HEK293 (cell line): ENCODE results near the gene ADA.

Experiments used
- CTCF ChIA-PET: fragments of 350-600 bp; formaldehyde crosslinking; extraction: SDS; loops from one replicate; lab custom pipeline; 2021; ENCODE audit warnings: antibody characterized with exemption; lab: Yijun Ruan, JAX
- POLR2A ChIA-PET: fragments of 300-600 bp; formaldehyde crosslinking; extraction: SDS; loops from one replicate; lab custom pipeline; 2020; ENCODE audit warnings: antibody characterized with exemption, inconsistent platforms; lab: Yijun Ruan, JAX
- H3K27ac ChIP-seq: fragments of 200-500 bp; sonication (Bioruptor generic); 2 replicates; pipeline ENCODE4 v1.5.1; 2014; ENCODE audit warnings: low read depth, low read length, control low read depth, inconsistent platforms; ENCODE audit errors: extremely low read depth
- H3K36me3 ChIP-seq, 2 experiments: fragments of 200-500 bp in 1 of 2; sonication (Bioruptor generic) in 1 of 2; 1 replicate in 1 of 2; 2 replicates in 1 of 2; pipeline ENCODE4 v1.5.1; 2014 to 2017; ENCODE audit warnings: inconsistent platforms in 2 of 2, low read length in 2 of 2; ENCODE audit not compliant: control insufficient read depth in 2 of 2, insufficient read depth in 1 of 2
- H3K4me1 ChIP-seq: fragments of 200-500 bp; sonication (Bioruptor generic); 2 replicates; pipeline ENCODE4 v1.5.1; 2014; ENCODE audit warnings: mild to moderate bottlenecking, low read length, inconsistent platforms; ENCODE audit not compliant: control insufficient read depth, insufficient read depth
- H3K4me3 ChIP-seq: 2 replicates; pipeline ENCODE4 v1.5.1; 2011; ENCODE audit warnings: low read depth, mild to moderate bottlenecking, control low read depth, low read length, moderate library complexity
- H3K9me3 ChIP-seq: fragments of 200-500 bp; sonication (Bioruptor generic); 2 replicates; pipeline ENCODE4 v1.5.1; 2014; ENCODE audit warnings: low read depth, low read length, inconsistent platforms; ENCODE audit not compliant: control insufficient read depth, insufficient read depth
- FEZF1 ChIP-seq: fragments of 450-650 bp; formaldehyde crosslinking; IDR thresholded peaks from 2 replicates; pipeline ENCODE4 v1.5.1; 2016; ENCODE audit warnings: missing biosample characterization, missing genetic modification characterization
- GLIS2 ChIP-seq: fragments of 450-650 bp; formaldehyde crosslinking; IDR thresholded peaks from 2 replicates; pipeline ENCODE4 v1.5.1; 2016; ENCODE audit warnings: missing biosample characterization, missing genetic modification characterization
- ZIC2 ChIP-seq: fragments of 450-650 bp; formaldehyde crosslinking; IDR thresholded peaks from 2 replicates; pipeline ENCODE4 v1.5.1; 2016; ENCODE audit warnings: missing biosample characterization, missing genetic modification characterization
- ZNF157 ChIP-seq: fragments of 450-650 bp; formaldehyde crosslinking; IDR thresholded peaks from 2 replicates; pipeline ENCODE4 v1.5.1; 2016; ENCODE audit warnings: missing biosample characterization, missing genetic modification characterization
- ZNF174 ChIP-seq: fragments of 450-650 bp; formaldehyde crosslinking; IDR thresholded peaks from 2 replicates; pipeline ENCODE4 v1.5.0; 2017; ENCODE audit warnings: missing biosample characterization, mild to moderate bottlenecking, missing genetic modification characterization
- ZNF350 ChIP-seq: fragments of 450-650 bp; formaldehyde crosslinking; IDR thresholded peaks from 2 replicates; pipeline ENCODE4 v1.5.0; 2017; ENCODE audit warnings: missing biosample characterization, mild to moderate bottlenecking, missing genetic modification characterization
- ZNF391 ChIP-seq: fragments of 450-650 bp; formaldehyde crosslinking; IDR thresholded peaks from 2 replicates; pipeline ENCODE4 v1.5.1; 2016; ENCODE audit warnings: low read depth, missing biosample characterization, missing genetic modification characterization, borderline replicate concordance
- ZNF48 ChIP-seq: fragments of 450-650 bp; formaldehyde crosslinking; IDR thresholded peaks from 2 replicates; pipeline ENCODE4 v1.5.1; 2016; ENCODE audit warnings: missing biosample characterization, missing genetic modification characterization
- ZNF623 ChIP-seq: fragments of 450-650 bp; formaldehyde crosslinking; IDR thresholded peaks from 2 replicates; pipeline ENCODE4 v1.5.1; 2016; ENCODE audit warnings: missing biosample characterization, missing genetic modification characterization
- ZNF792 ChIP-seq: fragments of 450-650 bp; formaldehyde crosslinking; IDR thresholded peaks from 2 replicates; pipeline ENCODE4 v1.5.1; 2016; ENCODE audit warnings: missing biosample characterization, missing genetic modification characterization
- TF ChIP-seq, protein P1 (sequence below): fragments of 450-650 bp; IDR thresholded peaks from 2 replicates; pipeline ENCODE4 v1.5.1; 2018; ENCODE audit warnings: missing biosample characterization, missing genetic modification characterization
- TF ChIP-seq, protein P2 (sequence below): fragments of 450-650 bp; formaldehyde crosslinking; IDR thresholded peaks from 2 replicates; pipeline ENCODE4 v1.5.1; 2017; ENCODE audit warnings: missing biosample characterization, mild to moderate bottlenecking, missing genetic modification characterization, moderate library complexity
- TF ChIP-seq, protein P3 (sequence below): fragments of 450-650 bp; formaldehyde crosslinking; IDR thresholded peaks from 2 replicates; pipeline ENCODE4 v1.5.1; 2016; ENCODE audit warnings: missing biosample characterization, missing genetic modification characterization
- TF ChIP-seq, protein P4 (sequence below): fragments of 450-650 bp; formaldehyde crosslinking; IDR thresholded peaks from 2 replicates; pipeline ENCODE4 v1.5.1; 2016; ENCODE audit warnings: missing biosample characterization, missing genetic modification characterization

Gene ADA

DNA sequence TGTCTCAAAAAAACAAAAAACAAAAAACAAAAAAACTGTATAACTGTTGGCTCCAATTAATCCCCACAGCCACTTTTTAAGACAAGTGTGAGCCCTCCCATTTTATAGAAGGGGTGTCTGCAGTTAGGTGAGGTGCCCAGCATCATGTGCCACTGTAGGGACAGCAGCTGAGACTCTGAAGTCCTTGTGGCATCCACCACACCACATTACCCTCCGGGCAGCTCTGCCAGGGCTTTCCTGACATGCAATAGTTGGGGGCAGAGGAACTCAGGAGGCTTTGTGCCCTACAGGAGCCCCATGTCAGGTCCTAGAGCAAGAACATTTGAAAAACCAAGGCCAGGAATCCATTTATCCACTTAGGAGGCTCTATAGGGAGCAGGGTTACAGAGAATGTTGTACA, 51.8 kb downstream of the ADA start:
- H3K4me1 ChIP-seq = peaks cover 8% of the 10 kb centered on the region; the same call in 1 of the 2 replicates

DNA sequence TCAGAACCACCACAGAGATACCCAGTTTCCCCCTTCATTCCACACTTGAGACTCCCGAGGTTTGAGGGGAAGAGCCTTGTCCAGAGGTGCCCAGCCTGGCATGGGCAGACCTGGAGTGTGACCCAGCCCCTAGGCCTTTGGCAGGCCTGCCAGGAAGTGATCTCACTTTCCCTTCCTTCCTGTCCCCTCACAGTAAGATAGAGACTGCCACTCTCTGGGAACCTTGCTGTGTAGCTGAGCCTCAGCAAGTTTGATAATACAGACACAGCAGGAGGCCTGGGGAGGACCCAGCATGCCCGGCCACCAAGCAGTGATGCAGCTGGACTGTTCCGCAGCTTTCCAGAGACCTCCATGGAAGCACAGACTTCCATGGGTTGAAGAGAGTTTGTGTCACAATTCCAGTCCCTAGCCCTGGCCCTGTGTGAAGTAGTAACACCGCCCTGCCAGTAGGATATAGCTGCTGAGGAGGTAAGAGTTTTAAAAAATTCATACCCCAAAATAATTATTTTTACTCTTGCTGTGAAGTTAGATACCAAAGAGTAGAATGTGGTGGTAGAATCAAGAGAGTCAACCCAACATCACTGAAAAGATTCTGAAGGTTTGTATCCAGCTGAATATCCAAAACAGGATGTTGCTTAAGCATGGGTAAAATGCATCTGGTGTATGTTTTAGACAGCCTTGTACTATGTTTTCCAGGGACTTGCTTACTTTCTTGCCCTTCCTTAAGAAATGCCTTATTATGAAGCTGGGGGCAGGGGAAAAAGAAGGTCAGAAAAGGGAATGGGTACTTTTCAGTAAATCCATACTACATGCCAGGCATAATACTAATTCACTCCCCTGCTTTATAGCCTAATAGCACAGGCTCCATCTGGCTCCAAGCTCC, 52.8 kb downstream of the ADA start:
- TF ChIP-seq ZNF174 (tag by site-specific recombination) (no peak), ZIC2 (tag by site-specific recombination) (peak; percentile 99), ZNF157 (tag by site-specific recombination) (no peak)
- TF ChIP-seq, protein P1, sequence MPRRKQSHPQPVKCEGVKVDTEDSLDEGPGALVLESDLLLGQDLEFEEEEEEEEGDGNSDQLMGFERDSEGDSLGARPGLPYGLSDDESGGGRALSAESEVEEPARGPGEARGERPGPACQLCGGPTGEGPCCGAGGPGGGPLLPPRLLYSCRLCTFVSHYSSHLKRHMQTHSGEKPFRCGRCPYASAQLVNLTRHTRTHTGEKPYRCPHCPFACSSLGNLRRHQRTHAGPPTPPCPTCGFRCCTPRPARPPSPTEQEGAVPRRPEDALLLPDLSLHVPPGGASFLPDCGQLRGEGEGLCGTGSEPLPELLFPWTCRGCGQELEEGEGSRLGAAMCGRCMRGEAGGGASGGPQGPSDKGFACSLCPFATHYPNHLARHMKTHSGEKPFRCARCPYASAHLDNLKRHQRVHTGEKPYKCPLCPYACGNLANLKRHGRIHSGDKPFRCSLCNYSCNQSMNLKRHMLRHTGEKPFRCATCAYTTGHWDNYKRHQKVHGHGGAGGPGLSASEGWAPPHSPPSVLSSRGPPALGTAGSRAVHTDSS (tag by site-specific recombination) = no peak
- ChIA-PET CTCF (interaction anchor here (0.5 to 2.2 kb wide), 7 partner anchors 8 to 390 kb away, joined by 3 to 11 read pairs (median 3); no protein-coding TSS in a partner anchor), POLR2A (no interaction called here)
- H3K4me3 ChIP-seq = no peak overlapping the region
- peaks cover 8% of the 10 kb centered on the region; the same call in 1 of the 2 replicates for H3K4me1 ChIP-seq
- no peak overlapping the region for H3K27ac ChIP-seq
- no peaks in the 10 kb centered on the region for H3K36me3 ChIP-seq
- H3K9me3 ChIP-seq = no peaks in the 10 kb centered on the region

More for the DNA sequence above, 51.8 kb downstream of the ADA start:
- Histone ChIP-seq H3K27ac (no peak overlapping the region), H3K36me3 (no peaks in the 10 kb centered on the region), H3K9me3 (no peaks in the 10 kb centered on the region), H3K4me3 (no peak overlapping the region)
- ChIA-PET CTCF (interaction anchor here (1.3 kb wide), 1 partner anchor 9 kb away, joined by 3 read pairs; no protein-coding TSS in a partner anchor), POLR2A (no interaction called here)
- no peak for TF ChIP-seq GLIS2 (tag by site-specific recombination)
- no peak for TF ChIP-seq ZNF48 (tag by site-specific recombination)
- TF ChIP-seq, protein P2, sequence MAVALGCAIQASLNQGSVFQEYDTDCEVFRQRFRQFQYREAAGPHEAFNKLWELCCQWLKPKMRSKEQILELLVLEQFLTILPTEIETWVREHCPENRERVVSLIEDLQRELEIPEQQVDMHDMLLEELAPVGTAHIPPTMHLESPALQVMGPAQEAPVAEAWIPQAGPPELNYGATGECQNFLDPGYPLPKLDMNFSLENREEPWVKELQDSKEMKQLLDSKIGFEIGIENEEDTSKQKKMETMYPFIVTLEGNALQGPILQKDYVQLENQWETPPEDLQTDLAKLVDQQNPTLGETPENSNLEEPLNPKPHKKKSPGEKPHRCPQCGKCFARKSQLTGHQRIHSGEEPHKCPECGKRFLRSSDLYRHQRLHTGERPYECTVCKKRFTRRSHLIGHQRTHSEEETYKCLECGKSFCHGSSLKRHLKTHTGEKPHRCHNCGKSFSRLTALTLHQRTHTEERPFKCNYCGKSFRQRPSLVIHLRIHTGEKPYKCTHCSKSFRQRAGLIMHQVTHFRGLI (tag by site-specific recombination) = no peak
- no peak for TF ChIP-seq ZNF350
- no peak for TF ChIP-seq FEZF1 (tag by site-specific recombination)
- no peak for TF ChIP-seq ZNF792

DNA sequence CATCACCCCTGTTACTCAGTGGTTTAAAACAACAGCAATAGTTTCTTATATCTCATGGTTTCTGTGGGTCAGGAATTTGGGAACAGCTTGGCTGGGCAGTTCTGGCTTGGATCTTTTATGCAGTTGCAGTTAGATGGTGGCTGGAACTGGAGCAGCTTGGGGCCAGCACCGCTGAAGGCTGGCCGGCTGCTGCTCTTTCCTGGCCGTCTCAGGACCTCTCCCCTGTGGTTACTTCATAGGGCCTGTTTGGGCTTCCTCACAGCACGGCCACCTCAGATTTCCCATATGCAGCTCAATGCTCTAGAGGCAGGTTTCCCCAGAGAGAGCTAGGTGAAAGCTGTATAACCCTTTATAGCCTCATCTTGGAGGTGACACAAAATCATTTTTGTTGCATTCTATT, 53.6 kb downstream of the ADA start:
- Histone ChIP-seq H3K36me3 (no peaks in the 10 kb centered on the region), H3K4me3 (no peak overlapping the region), H3K9me3 (no peaks in the 10 kb centered on the region), H3K4me1 (peaks cover 8% of the 10 kb centered on the region; the same call in 1 of the 2 replicates), H3K27ac (no peak overlapping the region)
- ChIA-PET POLR2A (interaction anchor here (1.0 kb wide), 1 partner anchor 287 kb away, joined by 3 read pairs; the partner anchor contains the start of gene YWHAB), CTCF (interaction anchor here (1.1 to 2.2 kb wide), 3 partner anchors 11 to 15 kb away, joined by 6 to 11 read pairs (median 9); no protein-coding TSS in a partner anchor)
- no peak for TF ChIP-seq ZNF623 (tag by site-specific recombination)
- TF ChIP-seq ZNF48 (tag by site-specific recombination) = no peak
- TF ChIP-seq, all 188 proteins: peak for 0

DNA sequence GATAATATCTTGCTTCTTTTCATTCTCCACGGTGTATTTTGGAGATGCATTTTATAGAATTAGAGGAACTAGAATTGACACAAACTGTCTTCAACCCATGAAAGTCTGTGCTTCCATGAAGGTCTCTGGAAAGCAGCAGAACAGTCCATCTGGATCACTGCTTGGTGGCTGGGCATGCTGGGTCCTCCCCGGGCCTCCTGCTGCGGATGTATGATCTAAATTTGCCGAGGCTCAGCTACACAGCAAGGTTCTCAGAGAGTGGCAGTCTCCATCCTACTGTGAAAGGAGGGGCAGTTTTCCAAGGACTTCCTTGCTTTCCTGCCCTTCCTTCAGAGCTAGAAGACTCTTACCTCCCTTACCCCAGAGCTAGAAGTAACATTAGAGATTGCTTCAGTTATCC, 54.0 kb downstream of the ADA start:
- H3K4me1 ChIP-seq = peaks cover 8% of the 10 kb centered on the region; the same call in 1 of the 2 replicates

More for the DNA sequence above, 54.0 kb downstream of the ADA start:
- TF ChIP-seq, protein P3, sequence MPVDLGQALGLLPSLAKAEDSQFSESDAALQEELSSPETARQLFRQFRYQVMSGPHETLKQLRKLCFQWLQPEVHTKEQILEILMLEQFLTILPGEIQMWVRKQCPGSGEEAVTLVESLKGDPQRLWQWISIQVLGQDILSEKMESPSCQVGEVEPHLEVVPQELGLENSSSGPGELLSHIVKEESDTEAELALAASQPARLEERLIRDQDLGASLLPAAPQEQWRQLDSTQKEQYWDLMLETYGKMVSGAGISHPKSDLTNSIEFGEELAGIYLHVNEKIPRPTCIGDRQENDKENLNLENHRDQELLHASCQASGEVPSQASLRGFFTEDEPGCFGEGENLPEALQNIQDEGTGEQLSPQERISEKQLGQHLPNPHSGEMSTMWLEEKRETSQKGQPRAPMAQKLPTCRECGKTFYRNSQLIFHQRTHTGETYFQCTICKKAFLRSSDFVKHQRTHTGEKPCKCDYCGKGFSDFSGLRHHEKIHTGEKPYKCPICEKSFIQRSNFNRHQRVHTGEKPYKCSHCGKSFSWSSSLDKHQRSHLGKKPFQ = no peak
- TF ChIP-seq ZNF391 (tag by site-specific recombination) (no peak), ZIC2 (tag by site-specific recombination) (peak; percentile 94)
- TF ChIP-seq, protein P4, sequence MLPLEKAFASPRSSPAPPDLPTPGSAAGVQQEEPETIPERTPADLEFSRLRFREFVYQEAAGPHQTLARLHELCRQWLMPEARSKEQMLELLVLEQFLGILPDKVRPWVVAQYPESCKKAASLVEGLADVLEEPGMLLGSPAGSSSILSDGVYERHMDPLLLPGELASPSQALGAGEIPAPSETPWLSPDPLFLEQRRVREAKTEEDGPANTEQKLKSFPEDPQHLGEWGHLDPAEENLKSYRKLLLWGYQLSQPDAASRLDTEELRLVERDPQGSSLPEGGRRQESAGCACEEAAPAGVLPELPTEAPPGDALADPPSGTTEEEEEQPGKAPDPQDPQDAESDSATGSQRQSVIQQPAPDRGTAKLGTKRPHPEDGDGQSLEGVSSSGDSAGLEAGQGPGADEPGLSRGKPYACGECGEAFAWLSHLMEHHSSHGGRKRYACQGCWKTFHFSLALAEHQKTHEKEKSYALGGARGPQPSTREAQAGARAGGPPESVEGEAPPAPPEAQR = no peak
- POLR2A ChIA-PET = interaction anchor here (1.0 kb wide), 1 partner anchor 288 kb away, joined by 3 read pairs; the partner anchor contains the start of gene YWHAB
- CTCF ChIA-PET = interaction anchor here (0.6 to 2.2 kb wide), 4 partner anchors 11 to 103 kb away, joined by 3 to 11 read pairs (median 8); no protein-coding TSS in a partner anchor
- Histone ChIP-seq H3K4me3 (no peak overlapping the region), H3K9me3 (no peaks in the 10 kb centered on the region), H3K27ac (no peak overlapping the region), H3K36me3 (no peaks in the 10 kb centered on the region)
